ENCODE results near the gene VKORC1.

DNA sequence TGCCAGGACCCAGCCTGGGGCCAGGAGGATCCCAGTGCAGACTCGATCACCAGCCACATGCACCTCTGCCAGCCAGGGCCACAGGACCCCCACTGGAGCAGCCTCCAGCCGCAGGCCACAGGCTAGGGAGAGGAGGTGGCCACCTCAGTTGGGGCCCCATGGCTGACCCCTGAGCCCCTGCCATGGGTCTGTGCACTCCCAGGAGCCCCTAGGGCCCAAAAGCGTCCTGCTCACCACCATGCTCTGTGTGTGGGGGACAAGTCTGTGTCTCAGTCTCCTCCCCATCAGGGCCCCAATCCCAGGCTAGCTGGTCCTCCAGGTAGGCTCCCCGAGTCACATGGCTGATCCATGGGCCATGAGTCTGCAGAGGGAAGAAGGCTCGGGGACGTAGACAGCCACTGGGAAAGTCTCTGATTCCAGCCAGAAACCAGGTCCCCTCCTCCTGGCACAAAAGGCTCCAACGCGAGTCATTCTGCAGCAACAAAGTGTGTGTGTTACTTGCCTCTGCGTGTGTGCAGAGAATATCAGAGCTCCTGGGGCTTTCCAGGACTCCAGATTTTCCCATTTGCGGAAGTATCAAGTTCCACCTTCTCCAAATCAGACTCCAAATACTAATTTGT, 47.0 kb upstream of the VKORC1 start:
- TF ChIP-seq ZNF565 (CRISPR knock-in tag; conservative IDR thresholded peaks at IDR 0.05; ENCODE audit: low read depth): no peak
- TF ChIP-seq, protein P1, sequence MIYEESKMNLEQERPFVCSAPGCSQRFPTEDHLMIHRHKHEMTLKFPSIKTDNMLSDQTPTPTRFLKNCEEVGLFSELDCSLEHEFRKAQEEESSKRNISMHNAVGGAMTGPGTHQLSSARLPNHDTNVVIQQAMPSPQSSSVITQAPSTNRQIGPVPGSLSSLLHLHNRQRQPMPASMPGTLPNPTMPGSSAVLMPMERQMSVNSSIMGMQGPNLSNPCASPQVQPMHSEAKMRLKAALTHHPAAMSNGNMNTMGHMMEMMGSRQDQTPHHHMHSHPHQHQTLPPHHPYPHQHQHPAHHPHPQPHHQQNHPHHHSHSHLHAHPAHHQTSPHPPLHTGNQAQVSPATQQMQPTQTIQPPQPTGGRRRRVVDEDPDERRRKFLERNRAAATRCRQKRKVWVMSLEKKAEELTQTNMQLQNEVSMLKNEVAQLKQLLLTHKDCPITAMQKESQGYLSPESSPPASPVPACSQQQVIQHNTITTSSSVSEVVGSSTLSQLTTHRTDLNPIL (CRISPR knock-in tag; IDR thresholded peaks at IDR 0.05; ENCODE audit: low read depth): no peak
- no peak for TF ChIP-seq ZFP3 (CRISPR knock-in tag; IDR thresholded peaks at IDR 0.05)

All from SK-N-SH treated with all-trans-retinoic acid at 6 μM for 48 hours (cell line).